Thyroid gland (tissue), 4 donors: Measurements from ENCODE around the gene NF2. TPM values are rescaled to one million over a fixed set of nuclear protein-coding genes. Genes with fewer than 3 reads are reported as not detected.

Experiments used
- DNase-seq, 2 donors: peaks; one replicate each; pipeline ENCODE4 v3.0.0-alpha.2; 2019
- H3K27ac ChIP-seq, 3 donors: fragments of 200-600 bp; sonication (generic); 1 replicate in 2 of 3; 2 replicates in 1 of 3; pipeline ENCODE4 v1.5.1; 2016 to 2019; ENCODE audit warnings: mild to moderate bottlenecking in 1 of 3, moderate library complexity in 1 of 3
- H3K27me3 ChIP-seq: fragments of 200-600 bp; sonication (generic); one replicate; pipeline ENCODE4 v1.5.1; 2019
- H3K36me3 ChIP-seq, 2 donors: fragments of 200-600 bp; sonication (generic); one replicate each; pipeline ENCODE4 v1.5.1; 2016 to 2019
- H3K4me1 ChIP-seq, 2 donors: fragments of 200-600 bp; sonication (generic); one replicate each; pipeline ENCODE4 v1.5.1; 2017 to 2019
- H3K4me3 ChIP-seq, 3 donors: fragments of 200-600 bp; sonication (generic); replicated peaks in 1 of 3; 1 replicate in 2 of 3; 2 replicates in 1 of 3; pipeline ENCODE4 v1.5.1; 2016; ENCODE audit warnings: mild to moderate bottlenecking in 1 of 3
- H3K9me3 ChIP-seq: fragments of 200-600 bp; sonication (generic); one replicate; pipeline ENCODE4 v1.5.1; 2017
- POLR2A ChIP-seq, 2 donors: fragments of 450-650 bp; IDR thresholded peaks; one replicate each; pipeline ENCODE4 v1.6.1; 2017; ENCODE audit warnings: antibody characterized with exemption in 2 of 2, mild to moderate bottlenecking in 2 of 2, moderate library complexity in 1 of 2
- WGBS, 2 donors: methylation state at CpG; one replicate each; pipeline ENCODE4 v1.1.5; 2017; 5-methylcytosine and 5-hydroxymethylcytosine counted together
- intact Hi-C: fragments of 100-400 bp; cut with DNase I; formaldehyde crosslinking; loops from one replicate; pipeline ENCODE4 v1.15.1; 2023
- total RNA-seq, 4 donors: library from RNA; depleted of rRNA; stranded (reverse); fragments of >200 nt; gene quantifications; one replicate each; pipeline ENCODE4 v1.2.3, GENCODE V29; 2016
- TF ChIP-seq, protein P1 (sequence below), 6 experiments: fragments of 200-600 bp in 3 of 6; fragments of 450-650 bp in 3 of 6; sonication (generic) in 3 of 6; IDR thresholded peaks; one replicate each; pipeline ENCODE4 v1.5.1; 2016 to 2019; ENCODE audit warnings: antibody characterized with exemption in 6 of 6, mild to moderate bottlenecking in 2 of 6, inconsistent platforms in 1 of 6, moderate library complexity in 1 of 6

NF2 gene
- total RNA-seq, 4 donors from 2014 or later: 37.5 to 65.5 (median 51.6) TPM

DNA sequence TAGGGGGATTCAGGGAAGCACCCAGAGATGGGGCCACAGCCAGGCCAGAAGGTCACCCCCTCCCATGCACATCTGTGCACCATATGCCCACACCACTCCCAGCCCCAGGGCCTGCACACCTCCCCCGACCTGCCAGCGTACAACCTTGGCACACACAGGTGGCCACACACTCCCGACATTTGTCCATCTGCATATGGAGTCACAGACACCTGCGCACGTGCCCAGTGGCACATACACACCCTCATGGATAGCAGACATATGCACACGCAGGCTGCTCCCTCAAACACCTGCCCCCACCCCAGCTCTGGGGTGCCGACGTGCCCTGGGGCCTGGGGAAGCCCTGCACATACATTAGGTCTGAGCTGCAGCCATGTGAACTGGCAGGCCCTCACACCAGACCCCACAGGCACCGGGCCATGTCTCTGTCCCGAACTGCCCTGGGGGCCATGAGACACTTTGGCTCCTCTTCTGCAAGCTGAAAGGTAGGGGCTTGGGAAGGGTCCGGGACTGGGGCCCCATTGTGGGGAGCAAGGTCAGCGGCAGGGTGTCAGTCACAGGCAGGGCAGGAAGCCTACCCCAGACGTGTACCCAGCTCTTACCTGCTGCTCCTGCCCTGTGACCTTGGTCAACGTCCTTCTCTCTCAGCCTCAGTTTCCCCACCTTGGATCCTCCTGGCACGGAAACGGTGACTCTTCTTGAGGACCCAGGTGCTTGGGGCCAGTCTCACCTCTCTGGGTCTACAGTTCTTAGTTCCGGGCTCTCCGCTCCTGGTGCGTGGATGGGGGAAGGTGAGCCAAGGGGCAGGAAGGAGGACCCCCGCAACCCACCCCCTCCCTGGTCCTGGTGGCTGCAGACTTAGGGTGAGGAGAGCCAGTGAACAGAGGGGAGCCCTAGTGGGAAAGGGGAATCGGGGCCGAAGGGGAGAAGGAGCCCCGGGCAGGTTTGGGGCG is 115.8 kb downstream of the NF2 start:
- DNase-seq: no peak
- Histone ChIP-seq H3K4me1 (peaks cover 0 to 13% of the 10 kb centered on the region in 2 donors), H3K36me3 (no peaks in the 10 kb centered on the region), H3K27me3 (peaks cover 4% of the 10 kb centered on the region), H3K27ac (no peak overlapping the region), H3K4me3 (no peak overlapping the region), H3K9me3 (no peaks in the 10 kb centered on the region)
- no peak for TF ChIP-seq POLR2A (IDR thresholded peaks at IDR 0.05)
- TF ChIP-seq, protein P1, sequence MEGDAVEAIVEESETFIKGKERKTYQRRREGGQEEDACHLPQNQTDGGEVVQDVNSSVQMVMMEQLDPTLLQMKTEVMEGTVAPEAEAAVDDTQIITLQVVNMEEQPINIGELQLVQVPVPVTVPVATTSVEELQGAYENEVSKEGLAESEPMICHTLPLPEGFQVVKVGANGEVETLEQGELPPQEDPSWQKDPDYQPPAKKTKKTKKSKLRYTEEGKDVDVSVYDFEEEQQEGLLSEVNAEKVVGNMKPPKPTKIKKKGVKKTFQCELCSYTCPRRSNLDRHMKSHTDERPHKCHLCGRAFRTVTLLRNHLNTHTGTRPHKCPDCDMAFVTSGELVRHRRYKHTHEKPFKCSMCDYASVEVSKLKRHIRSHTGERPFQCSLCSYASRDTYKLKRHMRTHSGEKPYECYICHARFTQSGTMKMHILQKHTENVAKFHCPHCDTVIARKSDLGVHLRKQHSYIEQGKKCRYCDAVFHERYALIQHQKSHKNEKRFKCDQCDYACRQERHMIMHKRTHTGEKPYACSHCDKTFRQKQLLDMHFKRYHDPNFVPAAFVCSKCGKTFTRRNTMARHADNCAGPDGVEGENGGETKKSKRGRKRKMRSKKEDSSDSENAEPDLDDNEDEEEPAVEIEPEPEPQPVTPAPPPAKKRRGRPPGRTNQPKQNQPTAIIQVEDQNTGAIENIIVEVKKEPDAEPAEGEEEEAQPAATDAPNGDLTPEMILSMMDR (IDR thresholded peaks at IDR 0.05): no peak
- WGBS, 2 donors: 39 to 54% methylated on average over 9 to 14 of the region's 24 CpGs
- intact Hi-C loops: no loop called here

DNA sequence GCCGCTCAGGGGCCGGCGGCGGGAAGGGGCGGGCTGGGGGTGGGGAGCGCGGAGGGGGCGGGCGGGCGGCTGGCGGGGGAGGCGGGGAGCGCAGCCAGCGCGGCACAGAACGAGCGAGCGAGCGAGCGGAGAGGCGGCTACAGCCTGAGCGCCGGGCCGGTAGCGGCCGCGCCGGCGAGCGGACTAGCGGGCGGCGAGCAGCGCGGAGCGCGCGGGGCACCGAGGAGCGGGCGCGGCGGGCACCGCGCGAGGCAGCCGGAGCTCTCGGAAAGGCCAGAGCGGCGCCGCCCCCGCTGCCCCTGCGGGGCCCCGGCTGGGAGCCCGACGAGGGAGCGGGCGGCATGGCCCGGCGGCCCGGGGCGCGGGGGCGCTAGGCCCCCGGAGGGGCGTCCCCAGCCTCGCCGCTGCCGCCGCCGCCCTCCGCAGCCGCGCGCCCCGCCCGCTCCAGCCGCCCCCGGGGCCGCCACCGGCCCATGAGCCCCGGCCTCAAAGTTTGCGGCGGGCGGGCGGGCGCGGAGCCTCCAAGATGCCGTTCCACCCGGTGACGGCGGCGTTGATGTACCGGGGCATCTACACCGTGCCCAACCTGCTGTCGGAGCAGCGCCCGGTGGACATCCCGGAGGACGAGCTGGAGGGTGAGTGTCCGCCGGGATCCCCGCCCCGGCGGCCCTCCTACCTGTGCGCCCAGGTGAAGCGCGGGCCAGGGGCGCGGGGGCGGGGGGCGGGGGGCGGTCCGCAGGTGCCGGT is 116.6 kb downstream of the NF2 start, which contains the start of gene CABP7:
TSS of gene CABP7 (plus strand) at position 105 of the 747 bp plus-strand sequence. CDS start at position 527, 422 bp downstream.
- Histone ChIP-seq H3K4me1 (peaks cover 0 to 13% of the 10 kb centered on the region in 2 donors), H3K36me3 (no peaks in the 10 kb centered on the region), H3K4me3 (no peak within 1 kb of the TSS), H3K27ac (no peak within 1 kb of the TSS), H3K9me3 (no peaks in the 10 kb centered on the region), H3K27me3 (peaks cover 4% of the 10 kb centered on the region)
- intact Hi-C loops: no loop called here
- 0 to 1% methylated on average over 2 to 25 of the region's 115 CpGs for WGBS, 2 donors
- DNase-seq: no peak
- TF ChIP-seq, protein P1 (IDR thresholded peaks at IDR 0.05): no peak
- no peak for TF ChIP-seq POLR2A (IDR thresholded peaks at IDR 0.05)

DNA sequence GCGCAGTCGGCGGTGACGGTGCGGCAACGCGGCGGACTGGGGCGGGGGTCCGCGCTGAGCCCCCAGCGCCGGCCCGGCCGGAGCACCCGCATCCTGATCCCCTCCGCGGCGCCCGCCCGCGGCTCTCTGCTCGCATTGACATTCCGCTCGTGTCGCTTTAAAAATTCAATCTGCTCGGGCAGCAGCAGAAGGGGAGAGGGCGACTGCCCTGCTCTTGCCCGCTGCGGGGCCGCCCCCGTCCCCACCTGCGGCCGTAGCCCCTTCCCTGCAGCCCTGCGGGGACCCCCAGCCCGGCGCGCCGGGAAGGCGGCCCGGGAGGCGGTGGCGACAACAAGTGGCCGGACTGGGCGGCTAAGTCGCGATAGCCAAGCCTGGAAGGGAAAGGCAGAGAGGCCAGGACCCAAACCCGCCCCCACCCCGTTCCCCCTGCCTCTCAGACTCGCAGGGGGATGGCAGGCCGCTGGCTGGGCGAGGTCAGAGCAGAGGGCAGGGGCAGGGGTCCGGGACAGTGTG is 117.4 kb downstream of the NF2 start:
- peaks cover 0 to 13% of the 10 kb centered on the region in 2 donors for H3K4me1 ChIP-seq
- no peak overlapping the region for H3K4me3 ChIP-seq
- H3K9me3 ChIP-seq: no peaks in the 10 kb centered on the region
- intact Hi-C loops: no loop called here
- TF ChIP-seq, protein P1 (IDR thresholded peaks at IDR 0.05): no peak
- no peak for TF ChIP-seq POLR2A (IDR thresholded peaks at IDR 0.05)
- peaks cover 4% of the 10 kb centered on the region for H3K27me3 ChIP-seq
- no peak for DNase-seq
- H3K36me3 ChIP-seq: no peaks in the 10 kb centered on the region
- 3% methylated on average over 20 of the region's 53 CpGs; no CpG with 5 or more reads in 1 of the 2 donors for WGBS, 2 donors
- no peak overlapping the region for H3K27ac ChIP-seq

DNA sequence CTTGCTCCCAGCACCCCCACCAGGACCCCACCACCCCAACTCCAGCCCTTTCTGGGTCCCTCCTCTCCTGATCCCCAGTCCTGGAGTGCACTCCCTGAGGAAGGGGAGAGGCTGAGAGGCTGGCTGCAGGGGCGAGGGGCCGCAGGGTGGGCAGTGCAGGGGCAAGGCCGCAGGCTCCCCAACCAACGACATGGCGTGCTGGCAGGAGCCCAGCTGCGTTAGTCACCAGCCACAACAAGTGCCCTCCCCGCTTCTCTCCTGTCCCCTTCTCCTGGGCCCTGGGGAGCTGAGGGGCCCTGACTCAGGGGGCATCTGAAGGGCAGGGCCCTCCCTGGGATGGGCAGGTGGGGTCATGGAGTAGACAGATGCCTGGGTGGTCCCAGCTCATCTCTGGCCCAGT is 118.7 kb downstream of the NF2 start:
- Histone ChIP-seq H3K27me3 (peaks cover 4% of the 10 kb centered on the region), H3K36me3 (no peaks in the 10 kb centered on the region), H3K27ac (no peak overlapping the region), H3K4me3 (no peak overlapping the region), H3K9me3 (no peaks in the 10 kb centered on the region), H3K4me1 (peaks cover 0 to 13% of the 10 kb centered on the region in 2 donors)
- no peak for DNase-seq
- TF ChIP-seq, protein P1 (IDR thresholded peaks at IDR 0.05): no peak
- no peak for TF ChIP-seq POLR2A (IDR thresholded peaks at IDR 0.05)
- WGBS, 2 donors: 82 to 90% methylated on average over 7 of the region's 7 CpGs
- intact Hi-C loops: no loop called here
